Measurements from ENCODE around the gene PDLIM3.

PDLIM3 gene

DNA sequence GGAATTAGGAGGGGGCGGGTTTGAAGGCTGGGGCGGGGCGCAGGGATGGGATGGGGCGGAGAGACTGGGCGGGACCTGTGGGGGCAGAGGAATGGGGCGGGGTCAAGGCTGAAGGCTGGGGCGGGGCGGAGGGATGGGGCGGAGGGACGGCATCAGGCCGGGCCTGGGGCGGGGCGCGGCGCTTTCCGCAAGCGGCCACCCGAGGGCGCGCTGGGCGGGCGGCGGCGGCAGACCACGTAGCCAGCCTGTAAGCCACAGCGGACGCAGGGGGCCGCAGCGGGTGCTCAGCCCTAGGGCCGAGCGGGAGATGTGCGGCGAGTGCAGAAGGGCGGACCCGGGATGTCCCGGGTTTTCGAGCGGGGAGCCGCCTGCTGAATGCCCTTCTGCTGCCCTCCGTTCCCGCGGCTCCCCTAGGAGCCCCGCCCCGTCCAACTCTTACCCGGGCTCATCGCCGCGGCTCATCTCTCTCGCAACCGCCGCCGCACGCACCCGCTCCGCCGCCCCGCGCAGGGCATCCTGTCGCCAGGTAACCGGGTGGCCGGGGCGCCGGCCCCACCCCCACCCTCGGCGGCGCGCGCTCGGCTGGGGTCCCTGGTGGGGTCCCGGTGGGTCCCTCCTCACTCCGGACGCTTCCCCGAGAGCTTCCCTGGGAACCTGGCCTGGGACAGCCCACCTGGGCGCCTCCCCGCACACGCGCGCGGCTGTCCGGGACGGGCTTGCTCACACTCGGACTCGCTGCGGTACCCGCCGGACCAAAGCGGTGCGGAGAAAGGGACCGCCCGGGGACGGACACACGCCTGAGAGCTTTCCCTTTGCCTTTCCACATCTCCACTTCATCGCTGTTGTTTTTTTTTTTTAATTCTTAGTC, 63.8 kb downstream of the PDLIM3 start, which contains the start of gene CCDC110:
TSS of gene CCDC110 (minus strand) at position 499 of the 868 bp plus-strand sequence. CDS start at position 449, 50 bp downstream.
- Histone ChIP-seq H3K79me1 (replicated peaks; ENCODE audit: low read length, poor library complexity, severe bottlenecking) (no peaks in the 10 kb centered on the region), H2BK15ac (ENCODE audit: low read depth, poor library complexity, severe bottlenecking) (peak within 1 kb of the TSS; percentile 96), H4K91ac (ENCODE audit: low read length) (peak within 1 kb of the TSS; percentile 65), H2AFZ (ENCODE audit: low read depth, low read length) (peak within 1 kb of the TSS; percentile 99), H3K27ac (ENCODE audit: low read length, poor library complexity, severe bottlenecking) (peak within 1 kb of the TSS; percentile 2), H3K4me3 (ENCODE audit: insufficient read depth in 1 of 2, low read depth in 1 of 2, low read length in 2 of 2) (peak within 1 kb of the TSS; percentile 84 to 96), H3K27me3 (ENCODE audit: control insufficient read depth in 1 of 2, insufficient read depth in 1 of 2, low read length in 2 of 2) (peaks cover 6 to 19% of the 10 kb centered on the region in 2 experiments), H3K18ac (ENCODE audit: low read depth in 1 of 2, low read length in 2 of 2) (peak within 1 kb of the TSS; percentile 86 to 89), H3K9me3 (ENCODE audit: control insufficient read depth, low read length) (no peaks in the 10 kb centered on the region), H2BK120ac (ENCODE audit: low read depth, low read length) (peak within 1 kb of the TSS; percentile 97), H3K36me3 (ENCODE audit: control insufficient read depth in 1 of 2, insufficient read depth in 2 of 2, low read depth in 1 of 2, low read length in 2 of 2) (no peaks in the 10 kb centered on the region), H4K8ac (ENCODE audit: low read length) (peak within 1 kb of the TSS; percentile 84), H2BK5ac (ENCODE audit: low read depth, low read length, poor library complexity, severe bottlenecking) (no peak within 1 kb of the TSS), H3K4me1 (ENCODE audit: control insufficient read depth, insufficient read depth, low read depth, low read length) (peaks cover 8% of the 10 kb centered on the region), H3K9ac (ENCODE audit: low read length) (peak within 1 kb of the TSS; percentile 92), H3K14ac (ENCODE audit: low read length in 2 of 2) (peak within 1 kb of the TSS in 1 of 2 experiments; percentile 73), H2BK12ac (ENCODE audit: low read length in 2 of 2) (peak within 1 kb of the TSS in 1 of 2 experiments; percentile 39), H2AK5ac (ENCODE audit: low read length, severe bottlenecking) (no peak within 1 kb of the TSS), H3K4me2 (ENCODE audit: low read length, poor library complexity, severe bottlenecking) (peak within 1 kb of the TSS; percentile 98), H3K23ac (ENCODE audit: low read length in 2 of 2) (peak within 1 kb of the TSS; percentile 73 to 86), H3K4ac (ENCODE audit: low read depth in 1 of 2, low read length in 2 of 2) (peak within 1 kb of the TSS; percentile 29 to 31)
- DNase-seq, result peak; percentile 88
- WGBS, result 1% methylated on average over 58 of the region's 93 CpGs

GRCh38 chr4:185470501-185471195, 64.7 kb downstream of the PDLIM3 start:
- peak overlapping the region; percentile 14 for H4K91ac ChIP-seq (ENCODE audit: low read length)
- DNase-seq, result peak; percentile 26
- H3K18ac ChIP-seq (ENCODE audit: low read depth in 1 of 2, low read length in 2 of 2), result peak overlapping the region; percentile 6 to 86
- H4K8ac ChIP-seq (ENCODE audit: low read length), result peak overlapping the region; percentile 1
- H3K4ac ChIP-seq (ENCODE audit: low read depth in 1 of 2, low read length in 2 of 2), result peak overlapping the region in 1 of 2 experiments; percentile 22
- H2AK5ac ChIP-seq (ENCODE audit: low read length, severe bottlenecking), result no peak overlapping the region
- H3K79me1 ChIP-seq (replicated peaks; ENCODE audit: low read length, poor library complexity, severe bottlenecking), result no peaks in the 10 kb centered on the region
- H3K9ac ChIP-seq (ENCODE audit: low read length), result peak overlapping the region; percentile 92
- peak overlapping the region; percentile 99 for H2AFZ ChIP-seq (ENCODE audit: low read depth, low read length)
- peak overlapping the region; percentile 62 to 96 for H3K4me3 ChIP-seq (ENCODE audit: insufficient read depth in 1 of 2, low read depth in 1 of 2, low read length in 2 of 2)
- H3K4me2 ChIP-seq (ENCODE audit: low read length, poor library complexity, severe bottlenecking), result peak overlapping the region; percentile 79
- H3K14ac ChIP-seq (ENCODE audit: low read length in 2 of 2), result peak overlapping the region in 1 of 2 experiments; percentile 73
- no peak overlapping the region for H2BK15ac ChIP-seq (ENCODE audit: low read depth, poor library complexity, severe bottlenecking)
- peak overlapping the region in 1 of 2 experiments; percentile 37 for H2BK12ac ChIP-seq (ENCODE audit: low read length in 2 of 2)
- H3K36me3 ChIP-seq (ENCODE audit: control insufficient read depth in 1 of 2, insufficient read depth in 2 of 2, low read depth in 1 of 2, low read length in 2 of 2), result no peaks in the 10 kb centered on the region
- H3K27me3 ChIP-seq (ENCODE audit: control insufficient read depth in 1 of 2, insufficient read depth in 1 of 2, low read length in 2 of 2), result peaks cover 6 to 19% of the 10 kb centered on the region in 2 experiments
- peak overlapping the region in 1 of 2 experiments; percentile 86 for H3K23ac ChIP-seq (ENCODE audit: low read length in 2 of 2)
- peak overlapping the region; percentile 2 for H3K27ac ChIP-seq (ENCODE audit: low read length, poor library complexity, severe bottlenecking)
- H3K9me3 ChIP-seq (ENCODE audit: control insufficient read depth, low read length), result no peaks in the 10 kb centered on the region
- no peak overlapping the region for H2BK5ac ChIP-seq (ENCODE audit: low read depth, low read length, poor library complexity, severe bottlenecking)
- 15% methylated on average over 24 of the region's 41 CpGs for WGBS
- H3K4me1 ChIP-seq (ENCODE audit: control insufficient read depth, insufficient read depth, low read depth, low read length), result peaks cover 8% of the 10 kb centered on the region
- no peak overlapping the region for H2BK120ac ChIP-seq (ENCODE audit: low read depth, low read length)

GRCh38 chr4:185469580-185470154, 65.6 kb downstream of the PDLIM3 start:
- WGBS, result 76% methylated on average over 5 of the region's 9 CpGs
- Histone ChIP-seq H4K91ac (ENCODE audit: low read length) (no peak overlapping the region), H3K14ac (ENCODE audit: low read length in 2 of 2) (no peak overlapping the region)

More at GRCh38 chr4:185469580-185470154, 65.6 kb downstream of the PDLIM3 start:
- no peak overlapping the region for H3K18ac ChIP-seq (ENCODE audit: low read depth in 1 of 2, low read length in 2 of 2)
- no peak overlapping the region for H4K8ac ChIP-seq (ENCODE audit: low read length)
- H3K4me3 ChIP-seq (ENCODE audit: insufficient read depth in 1 of 2, low read depth in 1 of 2, low read length in 2 of 2), result no peak overlapping the region
- no peak overlapping the region for H3K4me2 ChIP-seq (ENCODE audit: low read length, poor library complexity, severe bottlenecking)
- no peak overlapping the region for H2BK5ac ChIP-seq (ENCODE audit: low read depth, low read length, poor library complexity, severe bottlenecking)
- no peaks in the 10 kb centered on the region for H3K79me1 ChIP-seq (replicated peaks; ENCODE audit: low read length, poor library complexity, severe bottlenecking)
- no peak overlapping the region for H3K27ac ChIP-seq (ENCODE audit: low read length, poor library complexity, severe bottlenecking)
- H3K27me3 ChIP-seq (ENCODE audit: control insufficient read depth in 1 of 2, insufficient read depth in 1 of 2, low read length in 2 of 2), result peaks cover 6 to 19% of the 10 kb centered on the region in 2 experiments
- H3K9ac ChIP-seq (ENCODE audit: low read length), result no peak overlapping the region
- no peak overlapping the region for H2BK15ac ChIP-seq (ENCODE audit: low read depth, poor library complexity, severe bottlenecking)
- peaks cover 8% of the 10 kb centered on the region for H3K4me1 ChIP-seq (ENCODE audit: control insufficient read depth, insufficient read depth, low read depth, low read length)
- H2AK5ac ChIP-seq (ENCODE audit: low read length, severe bottlenecking), result no peak overlapping the region
- H3K9me3 ChIP-seq (ENCODE audit: control insufficient read depth, low read length), result no peaks in the 10 kb centered on the region
- peak overlapping the region; percentile 1 to 11 for H2BK12ac ChIP-seq (ENCODE audit: low read length in 2 of 2)
- H3K4ac ChIP-seq (ENCODE audit: low read depth in 1 of 2, low read length in 2 of 2), result no peak overlapping the region
- H3K36me3 ChIP-seq (ENCODE audit: control insufficient read depth in 1 of 2, insufficient read depth in 2 of 2, low read depth in 1 of 2, low read length in 2 of 2), result no peaks in the 10 kb centered on the region
- H3K23ac ChIP-seq (ENCODE audit: low read length in 2 of 2), result no peak overlapping the region
- H2BK120ac ChIP-seq (ENCODE audit: low read depth, low read length), result no peak overlapping the region
- DNase-seq, result no peak
- no peak overlapping the region for H2AFZ ChIP-seq (ENCODE audit: low read depth, low read length)

Measured in mesenchymal stem cell (in vitro differentiated cells and primary cell).